Activated naive CD4-positive, alpha-beta T cell treated with anti-CD3 and anti-CD28 coated beads, Interleukin-2, amount 50 U/mL, for 16 hours (primary cell): Measurements from ENCODE around the gene WBP2NL.
A peak's percentile ranks its signal among the peaks of the same experiment; 100 is the strongest.

Source experiments
- DNase-seq: peaks from one replicate; pipeline ENCODE4 v3.0.0-alpha.2; 2020

WBP2NL gene

DNA sequence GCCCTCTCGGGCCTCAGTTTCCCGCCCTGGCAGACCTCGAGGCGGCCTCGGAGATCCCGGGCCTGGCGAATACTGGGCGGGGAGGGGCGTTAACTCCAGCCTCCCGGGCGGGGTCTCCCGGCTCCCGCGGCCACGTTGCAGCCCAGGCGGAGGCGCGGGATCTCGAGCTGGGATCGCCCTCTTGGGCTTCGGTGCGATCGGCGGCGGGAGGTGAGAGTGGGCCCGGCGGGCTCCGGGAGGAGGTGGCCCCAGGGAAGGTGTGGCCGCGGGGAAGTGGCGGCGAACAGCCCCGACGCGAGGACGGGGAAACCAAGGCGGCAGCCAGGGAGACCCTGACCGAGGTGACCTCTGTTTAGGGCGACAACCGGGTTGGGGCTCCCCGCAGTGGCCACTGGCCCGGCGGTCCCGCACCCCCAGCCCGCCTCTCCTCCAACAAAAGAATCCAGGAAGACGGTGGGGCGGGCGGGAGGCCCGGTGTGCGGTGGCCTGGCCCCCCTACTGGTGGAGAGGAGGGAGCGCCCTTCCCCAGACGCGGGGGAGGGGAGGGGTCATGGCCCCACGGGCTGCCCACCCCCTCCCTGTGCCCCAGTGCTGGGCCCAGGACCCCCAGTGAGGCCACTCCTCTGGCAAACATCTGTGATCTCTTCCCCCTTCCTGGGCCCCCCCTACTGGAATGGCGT, 75.7 kb downstream of the WBP2NL start, which contains the start of gene PHETA2:
Gene PHETA2 (plus strand): TSS at position 117 of the 680 bp plus-strand sequence. CDS start 3,046 bp downstream, outside the sequence.
- peak; percentile 68 for DNase-seq

DNA sequence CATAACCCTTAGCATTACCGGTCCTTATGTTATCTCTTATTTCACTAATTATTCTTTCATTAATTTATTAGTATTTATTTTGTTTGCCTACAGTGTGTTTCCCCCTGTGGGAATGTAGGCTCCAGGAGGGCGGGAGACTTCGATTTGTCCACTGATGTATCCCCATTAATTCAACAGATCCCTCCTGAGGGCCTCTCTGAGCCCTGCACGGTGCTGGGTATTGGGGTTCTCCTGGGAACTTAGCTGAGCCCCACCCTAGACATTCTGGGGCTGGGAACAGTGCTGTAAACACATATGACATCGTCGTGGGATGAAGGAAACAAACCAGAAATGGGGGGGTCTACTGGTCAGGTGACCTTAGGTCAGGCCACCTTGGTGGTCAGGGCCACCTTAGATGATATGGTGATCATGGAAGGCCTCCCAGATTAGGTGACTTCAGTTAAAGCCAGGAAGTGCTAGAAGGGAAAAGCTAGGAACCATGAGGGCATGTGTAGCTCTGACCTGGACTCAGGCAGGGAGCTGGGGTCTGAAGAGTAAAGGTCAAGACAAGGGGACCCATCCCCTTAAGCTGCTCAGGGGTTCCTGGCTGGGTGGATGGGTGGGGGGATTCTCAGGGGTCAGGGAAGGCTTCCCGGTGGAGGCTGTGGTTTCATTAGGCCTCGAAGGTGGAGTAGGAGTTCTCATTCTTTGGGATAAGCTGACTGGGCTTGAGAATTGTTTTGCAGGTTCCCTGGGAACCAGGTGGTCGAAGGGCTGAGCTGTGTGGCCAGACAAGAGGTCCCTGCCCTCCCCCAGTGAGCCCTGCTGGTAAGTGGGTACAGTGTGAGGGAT, 76.5 kb downstream of the WBP2NL start:
- no peak for DNase-seq

DNA sequence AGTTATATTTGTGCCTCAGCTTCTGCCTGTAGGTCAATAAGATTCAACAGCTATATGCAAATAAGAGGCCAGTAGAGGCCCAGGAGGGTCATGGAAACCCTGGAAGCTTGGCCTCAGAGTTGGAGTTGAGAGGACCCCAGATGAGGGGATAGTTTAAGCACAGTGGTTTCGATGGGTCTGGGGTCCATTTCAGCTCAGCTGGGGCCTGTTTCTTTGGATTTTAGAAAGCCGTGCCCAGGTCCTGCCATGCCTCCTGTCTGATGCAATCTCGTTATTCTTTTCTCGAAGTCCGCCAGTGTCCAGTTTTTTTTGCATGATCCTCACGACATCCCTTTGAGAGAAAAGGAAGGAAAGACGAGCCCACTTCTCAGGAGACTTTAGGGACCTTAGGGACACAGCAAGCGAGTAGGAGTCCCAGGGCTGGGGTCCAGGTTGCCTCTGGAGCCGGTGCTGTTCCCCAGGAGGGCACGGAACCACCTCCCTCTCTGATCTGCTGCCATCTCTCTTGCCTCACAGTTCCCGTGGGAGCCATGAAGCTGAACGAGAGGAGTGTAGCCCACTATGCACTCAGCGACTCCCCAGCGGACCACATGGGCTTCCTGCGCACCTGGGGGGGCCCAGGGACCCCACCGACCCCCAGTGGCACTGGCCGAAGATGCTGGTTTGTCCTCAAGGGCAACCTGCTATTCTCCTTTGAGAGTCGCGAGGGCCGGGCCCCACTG, 78.3 kb downstream of the WBP2NL start:
- no peak for DNase-seq

DNA sequence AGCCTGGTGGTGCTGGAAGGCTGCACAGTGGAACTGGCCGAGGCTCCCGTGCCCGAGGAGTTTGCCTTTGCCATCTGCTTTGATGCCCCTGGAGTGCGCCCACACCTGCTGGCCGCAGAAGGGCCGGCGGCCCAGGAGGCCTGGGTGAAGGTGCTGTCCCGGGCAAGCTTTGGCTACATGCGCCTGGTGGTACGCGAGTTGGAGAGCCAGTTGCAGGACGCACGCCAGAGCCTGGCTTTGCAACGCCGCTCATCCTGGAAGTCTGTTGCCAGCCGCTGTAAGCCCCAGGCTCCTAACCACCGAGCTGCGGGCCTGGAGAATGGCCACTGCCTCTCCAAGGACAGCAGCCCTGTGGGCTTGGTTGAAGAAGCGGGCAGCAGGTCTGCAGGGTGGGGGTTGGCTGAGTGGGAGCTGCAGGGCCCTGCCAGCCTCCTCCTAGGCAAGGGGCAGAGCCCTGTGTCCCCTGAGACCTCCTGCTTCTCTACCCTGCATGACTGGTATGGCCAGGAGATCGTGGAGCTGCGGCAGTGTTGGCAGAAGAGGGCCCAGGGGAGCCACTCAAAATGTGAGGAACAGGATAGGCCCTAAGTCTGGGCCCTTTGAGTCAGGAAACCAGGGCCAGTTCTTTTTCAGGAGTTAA, 79.0 kb downstream of the WBP2NL start:
- DNase-seq, result no peak
